IMR-90 (cell line): Measurements from ENCODE around the gene FLVCR1. TPM values are rescaled to one million over a fixed set of nuclear protein-coding genes. Genes with fewer than 3 reads are reported as not detected.

Experiments used
- ATAC-seq: fragments of 200-7000 bp; cut with Tn5 transposase; 2 replicates; pipeline ENCODE4 v1.9.1; 2020; ENCODE audit warnings: low read depth, mild to moderate bottlenecking, moderate library complexity
- BruUV-seq: library from RNA; stranded (reverse); fragments of 400-500 nt; replicated peaks from 2 replicates; lab custom pipeline; 2021; lab: Mats Ljungman, UMichigan
- CTCF ChIA-PET: fragments of 300-600 bp; formaldehyde crosslinking; extraction: SDS; loops from one replicate; lab custom pipeline; 2021; ENCODE audit warnings: antibody characterized with exemption; lab: Yijun Ruan, JAX
- POLR2A ChIA-PET: fragments of 300-600 bp; sonication (Branson Sonifier 250); formaldehyde crosslinking; loops from one replicate; lab custom pipeline; 2022; ENCODE audit warnings: antibody characterized with exemption; ENCODE audit not compliant: unreplicated experiment; lab: Charles Lee
- DNase-seq: peaks from one replicate; pipeline ENCODE4 v3.0.0; 2013
- H2AFZ ChIP-seq: replicated peaks from 2 replicates; pipeline ENCODE3; 2013; ENCODE audit warnings: low read length, mild to moderate bottlenecking; ENCODE audit not compliant: poor library complexity
- H2AK5ac ChIP-seq: 2 replicates; pipeline ENCODE4 v1.6.1; 2013; ENCODE audit warnings: low read depth, low read length, inconsistent platforms
- H2AK9ac ChIP-seq: replicated peaks from 2 replicates; pipeline ENCODE3; 2013; ENCODE audit warnings: mild to moderate bottlenecking, low read depth, low read length, moderate library complexity; ENCODE audit not compliant: poor library complexity
- H2BK120ac ChIP-seq: 2 replicates; pipeline ENCODE4 v1.6.1; 2013; ENCODE audit warnings: low read depth, low read length, inconsistent platforms
- H2BK15ac ChIP-seq: 3 replicates; pipeline ENCODE4 v1.6.1; 2013; ENCODE audit warnings: low read depth, low read length, inconsistent platforms
- H2BK20ac ChIP-seq: 2 replicates; pipeline ENCODE4 v1.6.1; 2013; ENCODE audit warnings: low read depth, mild to moderate bottlenecking, inconsistent platforms, low read length, moderate library complexity
- H2BK5ac ChIP-seq: 2 replicates; pipeline ENCODE4 v1.6.1; 2013; ENCODE audit warnings: mild to moderate bottlenecking, low read depth, low read length, inconsistent platforms; ENCODE audit not compliant: poor library complexity, severe bottlenecking
- H3K14ac ChIP-seq: replicated peaks from 2 replicates; pipeline ENCODE4 v1.6.1; 2013; ENCODE audit warnings: low read depth, low read length, inconsistent platforms
- H3K18ac ChIP-seq: 2 replicates; pipeline ENCODE4 v1.6.1; 2013; ENCODE audit warnings: low read depth, low read length, control low read depth
- H3K23ac ChIP-seq: 2 replicates; pipeline ENCODE4 v1.6.1; 2013; ENCODE audit warnings: low read depth, low read length, inconsistent platforms
- H3K27ac ChIP-seq: 2 replicates; pipeline ENCODE4 v1.5.1; 2013; ENCODE audit warnings: mild to moderate bottlenecking, control low read depth, low read length; ENCODE audit not compliant: insufficient read depth
- H3K27me3 ChIP-seq: 2 replicates; pipeline ENCODE4 v1.6.1; 2013; ENCODE audit warnings: low read length; ENCODE audit not compliant: control insufficient read depth, insufficient read depth
- H3K36me3 ChIP-seq: 2 replicates; pipeline ENCODE4 v1.6.1; 2013; ENCODE audit warnings: low read length, mixed read lengths; ENCODE audit not compliant: control insufficient read depth, insufficient read depth
- H3K4ac ChIP-seq: 2 replicates; pipeline ENCODE4 v1.6.1; 2013; ENCODE audit warnings: low read depth, low read length, inconsistent platforms
- H3K4me1 ChIP-seq: 2 replicates; pipeline ENCODE4 v1.6.1; 2013; ENCODE audit warnings: low read length, mixed read lengths; ENCODE audit not compliant: control insufficient read depth, insufficient read depth
- H3K4me2 ChIP-seq: 2 replicates; pipeline ENCODE4 v1.6.1; 2013; ENCODE audit warnings: low read depth, mild to moderate bottlenecking, control low read depth, low read length, moderate library complexity
- H3K4me3 ChIP-seq: 2 replicates; pipeline ENCODE4 v1.5.1; 2013; ENCODE audit warnings: low read depth, mild to moderate bottlenecking, control low read depth, low read length, moderate library complexity; ENCODE audit not compliant: insufficient read depth
- H3K56ac ChIP-seq: 2 replicates; pipeline ENCODE4 v1.6.1; 2013; ENCODE audit warnings: low read length, inconsistent platforms; ENCODE audit not compliant: insufficient read depth; ENCODE audit errors: extremely low read depth
- H3K79me1 ChIP-seq, 2 experiments: 2 replicates each; pipeline ENCODE4 v1.6.1; 2013; ENCODE audit warnings: low read length in 2 of 2, inconsistent platforms in 1 of 2, low read depth in 1 of 2
- H3K9ac ChIP-seq: 2 replicates; pipeline ENCODE4 v1.6.1; 2013; ENCODE audit warnings: low read depth, low read length, control low read depth
- H3K9me1 ChIP-seq: 2 replicates; pipeline ENCODE4 v1.6.1; 2013; ENCODE audit warnings: low read length, inconsistent platforms; ENCODE audit not compliant: insufficient read depth
- H3K9me3 ChIP-seq: 2 replicates; pipeline ENCODE4 v1.6.1; 2013; ENCODE audit warnings: low read length; ENCODE audit not compliant: control insufficient read depth, insufficient read depth
- H4K20me1 ChIP-seq: 2 replicates; pipeline ENCODE4 v1.6.1; 2013; ENCODE audit warnings: low read length, inconsistent platforms; ENCODE audit not compliant: insufficient read depth
- H4K5ac ChIP-seq: 2 replicates; pipeline ENCODE4 v1.6.1; 2013; ENCODE audit warnings: mild to moderate bottlenecking, low read depth, low read length, control low read depth
- H4K8ac ChIP-seq, 2 experiments: 2 replicates each; pipeline ENCODE4 v1.6.1; 2013; ENCODE audit warnings: low read depth in 2 of 2, low read length in 2 of 2, control low read depth in 1 of 2, inconsistent platforms in 1 of 2
- H4K91ac ChIP-seq: 2 replicates; pipeline ENCODE4 v1.6.1; 2013; ENCODE audit warnings: low read depth, low read length, inconsistent platforms; ENCODE audit not compliant: insufficient read depth
- BHLHE40 ChIP-seq: fragments of 150-350 bp; IDR thresholded peaks from 2 replicates; pipeline ENCODE4 v1.6.1; 2016; ENCODE audit warnings: mild to moderate bottlenecking, low read depth, low read length
- CEBPB ChIP-seq: IDR thresholded peaks from 2 replicates; pipeline ENCODE4 v1.6.1; 2012; ENCODE audit warnings: low read depth, low read length, improper control_type of control experiment
- CHD1 ChIP-seq: IDR thresholded peaks from 2 replicates; pipeline ENCODE4 v1.6.1; 2012; ENCODE audit warnings: low read depth, low read length, improper control_type of control experiment
- CTCF ChIP-seq: conservative IDR thresholded peaks from 2 replicates; pipeline ENCODE4 v1.5.1; 2012; ENCODE audit warnings: mild to moderate bottlenecking, low read depth, low read length, improper control_type of control experiment
- FOS ChIP-seq: fragments of 150-350 bp; IDR thresholded peaks from 2 replicates; pipeline ENCODE4 v1.6.1; 2016; ENCODE audit warnings: low read depth, low read length
- MAFK ChIP-seq: IDR thresholded peaks from 2 replicates; pipeline ENCODE4 v1.6.1; 2012; ENCODE audit warnings: low read depth, low read length, improper control_type of control experiment
- MAZ ChIP-seq: IDR thresholded peaks from 2 replicates; pipeline ENCODE4 v1.6.1; 2012; ENCODE audit warnings: low read depth, mild to moderate bottlenecking, low read length, improper control_type of control experiment, moderate library complexity, borderline replicate concordance
- MXI1 ChIP-seq: IDR thresholded peaks from 2 replicates; pipeline ENCODE4 v1.6.1; 2012; ENCODE audit warnings: low read depth, mild to moderate bottlenecking, low read length, moderate library complexity, borderline replicate concordance
- NFE2L2 ChIP-seq: fragments of 150-350 bp; IDR thresholded peaks from 2 replicates; pipeline ENCODE4 v1.6.1; 2016; ENCODE audit warnings: low read depth, mild to moderate bottlenecking, low read length
- POLR2A ChIP-seq: IDR thresholded peaks from 2 replicates; pipeline ENCODE4 v1.6.1; 2012; ENCODE audit warnings: mild to moderate bottlenecking, low read depth, low read length
- RAD21 ChIP-seq: IDR thresholded peaks from 2 replicates; pipeline ENCODE4 v1.6.1; 2012; ENCODE audit warnings: low read length, improper control_type of control experiment
- RFX5 ChIP-seq: IDR thresholded peaks from 2 replicates; pipeline ENCODE4 v1.8.0; 2012; ENCODE audit warnings: low read depth, mild to moderate bottlenecking, low read length, moderate library complexity
- SMC3 ChIP-seq: fragments of 150-350 bp; IDR thresholded peaks from 2 replicates; pipeline ENCODE4 v1.6.1; 2016; ENCODE audit warnings: low read depth, mild to moderate bottlenecking, antibody characterized with exemption, low read length, moderate library complexity
- USF2 ChIP-seq: fragments of 150-350 bp; IDR thresholded peaks from 2 replicates; pipeline ENCODE4 v1.6.1; 2017; ENCODE audit warnings: mild to moderate bottlenecking, antibody characterized with exemption, low read length, low read depth
- WGBS, 2 experiments: methylation state at CpG; one replicate each; pipeline versions ENCODE4 v1.1.5 to v1.1.7; 2013; ENCODE audit warnings: missing lambda C conversion rate in 2 of 2; ENCODE audit not compliant: insufficient read length in 1 of 2; ENCODE audit errors: extremely low coverage in 2 of 2; 5-methylcytosine and 5-hydroxymethylcytosine counted together
- dilution Hi-C: fragments of 300-500 bp; cut with HindIII; formaldehyde crosslinking; loops from one replicate; pipeline ENCODE4 v1.14.3; 2018; ENCODE audit warnings: low sequenced_read_pairs; ENCODE audit not compliant: unreplicated experiment
- in situ Hi-C: fragments of 300-500 bp; cut with MboI; formaldehyde crosslinking; loops from 3 replicates; pipeline ENCODE4 v1.14.3; 2019; ENCODE audit warnings: low sequenced_read_pairs, inconsistent platforms, mixed read lengths
- intact Hi-C: fragments of 100-400 bp; cut with micrococcal nuclease; formaldehyde crosslinking; loops from 2 replicates; pipeline ENCODE4 v1.10.0; 2022
- polyA plus RNA-seq, 3 experiments: library from polyadenylated mRNA; depleted of rRNA; stranded (reverse); fragments of >200 nt; gene quantifications; 2 replicates each; pipeline ENCODE4 v1.2.3, GENCODE V29; 2012; ENCODE audit warnings: low replicate concordance in 1 of 3
- total RNA-seq: library from RNA; depleted of rRNA; stranded (reverse); fragments of >200 nt; gene quantifications from 2 replicates; pipeline ENCODE4 v1.2.3, GENCODE V29; 2012

The FLVCR1 gene
- total and polyA plus RNA-seq, 2 of the 4 experiments (the other 2 are of a cell fraction): 2.4 to 3.9 TPM

GRCh38 chr1:212852105-212852688 lies 5.9 kb upstream of the FLVCR1 start:
- H3K27ac ChIP-seq: no peak overlapping the region
- H3K18ac ChIP-seq: no peak overlapping the region
- in situ Hi-C loops (no loop called here), dilution Hi-C loops (no loop called here), intact Hi-C loops (no loop called here)
- CTCF ChIA-PET: no interaction called here
- H3K36me3 ChIP-seq: no peaks in the 10 kb centered on the region
- ATAC-seq: no peak
- no peak overlapping the region for H3K9ac ChIP-seq
- H2BK20ac ChIP-seq: no peak overlapping the region
- H3K79me1 ChIP-seq: peaks cover 3 to 6% of the 10 kb centered on the region in 2 experiments; a peak in 2 of 4 replicates
- H4K5ac ChIP-seq: no peak overlapping the region
- no peak overlapping the region for H3K4me3 ChIP-seq
- no peak overlapping the region for H2AK5ac ChIP-seq
- POLR2A ChIA-PET: no interaction called here
- no peaks in the 10 kb centered on the region for H4K20me1 ChIP-seq
- no peaks in the 10 kb centered on the region for H3K4me1 ChIP-seq
- TF ChIP-seq USF2 (no peak), BHLHE40 (no peak), RAD21 (no peak), SMC3 (no peak), FOS (no peak), MAZ (no peak), NFE2L2 (no peak), POLR2A (no peak), CEBPB (no peak), MAFK (no peak), MXI1 (no peak), RFX5 (no peak), CHD1 (no peak), CTCF (no peak)
- no peak overlapping the region for H3K14ac ChIP-seq
- no peak overlapping the region for H3K4me2 ChIP-seq
- no peaks in the 10 kb centered on the region for H3K9me3 ChIP-seq
- no peak overlapping the region for H3K56ac ChIP-seq
- H2AFZ ChIP-seq: no peak overlapping the region
- no peak overlapping the region for H3K23ac ChIP-seq
- no peak overlapping the region for H3K4ac ChIP-seq
- H2BK120ac ChIP-seq: no peak overlapping the region
- no peak for DNase-seq
- no CpG with 5 or more reads among the region's 5 CpGs for WGBS, 2 experiments
- BruUV-seq: no TSS peak
- H3K27me3 ChIP-seq: no peaks in the 10 kb centered on the region
- no peak overlapping the region for H2AK9ac ChIP-seq
- H4K8ac ChIP-seq: no peak overlapping the region
- H2BK5ac ChIP-seq: no peak overlapping the region
- peaks cover 4% of the 10 kb centered on the region; the same call in 1 of the 2 replicates for H3K9me1 ChIP-seq
- H4K91ac ChIP-seq: no peak overlapping the region
- H2BK15ac ChIP-seq: no peak overlapping the region
